Loucy (cell line): ENCODE measurements around the gene HERPUD2.

Source experiments
- CTCF ChIP-seq: fragments of 200-600 bp; sonication (generic); conservative IDR thresholded peaks from 2 replicates; pipeline ENCODE4 v1.5.1; 2014; ENCODE audit warnings: mild to moderate bottlenecking, antibody characterized with exemption, low read length
- EZH2phosphoT487 ChIP-seq: fragments of 200-600 bp; IDR thresholded peaks from 2 replicates; pipeline ENCODE4 v1.6.1; 2018; ENCODE audit warnings: antibody characterized with exemption, mild to moderate bottlenecking, moderate library complexity, borderline replicate concordance

DNA sequence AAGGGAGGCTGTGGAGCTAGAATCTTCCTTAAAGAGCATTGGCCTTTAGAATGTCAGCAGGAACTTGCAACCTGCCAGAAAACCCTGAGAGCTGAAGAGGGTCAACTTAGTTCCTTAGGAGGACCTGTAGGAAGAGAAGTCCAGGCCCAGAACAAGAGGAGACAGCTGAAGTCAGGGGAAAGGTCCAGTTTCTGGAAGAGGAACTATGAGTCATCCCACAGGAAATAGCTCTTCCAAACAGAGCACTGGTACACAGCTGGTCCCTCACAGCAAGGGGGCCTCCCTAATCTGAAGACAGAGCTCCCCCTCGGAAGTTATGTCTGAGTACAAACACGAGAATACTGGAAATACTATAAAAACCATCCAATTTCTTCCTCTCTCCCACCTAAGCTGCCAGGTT lies 98.9 kb downstream of the HERPUD2 start:
- TF ChIP-seq CTCF (no peak), EZH2phosphoT487 (no peak)
